ENCODE measurements around the gene TBC1D17.

Gene TBC1D17

GRCh38 chr19:49896863-49897621 is 19.5 kb downstream of the TBC1D17 start, which contains the start of gene IL4I1:
IL4I1 (minus strand) TSS chr19:49896887; CDS start chr19:49896160, 727 bp downstream.
- DNase-seq, result no peak

GRCh38 chr19:49904136-49904535 is 26.6 kb downstream of the TBC1D17 start:
- no peak for DNase-seq

- no peak for DNase-seq
Observed at GRCh38 chr19:49906879-49907564, 29.5 kb downstream of the TBC1D17 start.

- DNase-seq, result no peak
Observed at GRCh38 chr19:49907745-49908446, 30.4 kb downstream of the TBC1D17 start.

- no peak for DNase-seq
Observed at GRCh38 chr19:49908480-49909420, 31.2 kb downstream of the TBC1D17 start.

- DNase-seq, result no peak
Observed at GRCh38 chr19:49910179-49910578, 32.7 kb downstream of the TBC1D17 start.

- DNase-seq, result no peak
Observed at GRCh38 chr19:49911381-49912145, 34.1 kb downstream of the TBC1D17 start.

- no peak for DNase-seq
Observed at GRCh38 chr19:49912965-49913685, 35.6 kb downstream of the TBC1D17 start.

- no peak for DNase-seq
Observed at GRCh38 chr19:49913720-49914119, 36.2 kb downstream of the TBC1D17 start.

- DNase-seq, result no peak
Observed at GRCh38 chr19:49915271-49915670, 37.8 kb downstream of the TBC1D17 start.

- DNase-seq, result no peak
Observed at GRCh38 chr19:49916839-49917733, 39.6 kb downstream of the TBC1D17 start.

- no peak for DNase-seq
Observed at GRCh38 chr19:49918089-49918488, 40.6 kb downstream of the TBC1D17 start.

GRCh38 chr19:49920624-49921363 is 43.3 kb downstream of the TBC1D17 start:
- no peak for DNase-seq

GRCh38 chr19:49921871-49922795 is 44.6 kb downstream of the TBC1D17 start:
- DNase-seq, result no peak

- no peak for DNase-seq
Observed at GRCh38 chr19:49923055-49924003, 45.8 kb downstream of the TBC1D17 start.

- no peak for DNase-seq
Observed at GRCh38 chr19:49924004-49924880, 46.7 kb downstream of the TBC1D17 start.

Data from NCI-H345 (cell line).